Progenitor cell of endocrine pancreas (in vitro differentiated cells): ENCODE measurements around the gene CRYAB. TPM values are rescaled to one million over a fixed set of nuclear protein-coding genes. Genes with fewer than 3 reads are reported as not detected.

ENCODE experiments used
- DNase-seq: peaks from one replicate; pipeline ENCODE4 v3.0.0; 2021; ENCODE audit warnings: low spot score; ENCODE audit not compliant: unreplicated experiment
- H3K27ac Mint-ChIP-seq: 2 replicates; pipeline ENCODE4 v1.8.0; 2021; ENCODE audit warnings: mild to moderate bottlenecking, moderate library complexity, mixed read lengths
- H3K27me3 Mint-ChIP-seq: 2 replicates; pipeline ENCODE4 v1.8.0; 2021; ENCODE audit warnings: mixed read lengths
- H3K36me3 Mint-ChIP-seq: 2 replicates; pipeline ENCODE4 v1.8.0; 2022; ENCODE audit warnings: mixed read lengths; ENCODE audit not compliant: insufficient read depth
- H3K4me1 Mint-ChIP-seq: 2 replicates; pipeline ENCODE4 v1.8.0; 2021; ENCODE audit warnings: low read depth, mixed read lengths
- H3K4me3 Mint-ChIP-seq: 2 replicates; pipeline ENCODE4 v1.8.0; 2021; ENCODE audit warnings: low read depth, mild to moderate bottlenecking, moderate library complexity, mixed read lengths
- H3K9me3 Mint-ChIP-seq: 2 replicates; pipeline ENCODE4 v1.8.0; 2021; ENCODE audit warnings: low read depth, mixed read lengths
- CTCF ChIP-seq: fragments of 200-600 bp; sonication (generic); IDR thresholded peaks from one replicate; pipeline ENCODE4 v1.5.0; 2021; ENCODE audit warnings: antibody characterized with exemption, mild to moderate bottlenecking; ENCODE audit not compliant: unreplicated experiment
- total RNA-seq: library from RNA; stranded (reverse); gene quantifications from 2 replicates; pipeline ENCODE4 v1.2.1, GENCODE V29; 2021

CRYAB gene
- total RNA-seq, 1 donor from 2014 or later, result not detected

- no peaks in the 10 kb centered on the region for H3K27me3 Mint-ChIP-seq
- DNase-seq, result no peak
- no peaks in the 10 kb centered on the region for H3K9me3 Mint-ChIP-seq
- peaks cover 5% of the 10 kb centered on the region for H3K36me3 Mint-ChIP-seq
- H3K27ac Mint-ChIP-seq, result peak overlapping the region; percentile 95
- H3K4me1 Mint-ChIP-seq, result peaks cover 46% of the 10 kb centered on the region
- no peak for TF ChIP-seq CTCF
- H3K4me3 Mint-ChIP-seq, result no peak overlapping the region
Observed at GRCh38 chr11:111923951-111924350, 12.4 kb upstream of the CRYAB start.

GRCh38 chr11:111923351-111923788 lies 11.8 kb upstream of the CRYAB start:
- peaks cover 5% of the 10 kb centered on the region for H3K36me3 Mint-ChIP-seq
- no peak for TF ChIP-seq CTCF
- H3K9me3 Mint-ChIP-seq, result no peaks in the 10 kb centered on the region
- peaks cover 51% of the 10 kb centered on the region for H3K4me1 Mint-ChIP-seq
- no peaks in the 10 kb centered on the region for H3K27me3 Mint-ChIP-seq
- peak overlapping the region; percentile 23 for H3K4me3 Mint-ChIP-seq
- DNase-seq, result no peak
- H3K27ac Mint-ChIP-seq, result peak overlapping the region; percentile 95

- Mint-ChIP-seq H3K4me1 (peaks cover 57% of the 10 kb centered on the region), H3K4me3 (peak overlapping the region; percentile 1), H3K27me3 (no peaks in the 10 kb centered on the region), H3K9me3 (no peaks in the 10 kb centered on the region), H3K27ac (peak overlapping the region; percentile 95), H3K36me3 (peaks cover 5% of the 10 kb centered on the region)
- no peak for TF ChIP-seq CTCF
- no peak for DNase-seq
Observed at GRCh38 chr11:111922803-111923202, 11.2 kb upstream of the CRYAB start.

- Mint-ChIP-seq H3K36me3 (peaks cover 5% of the 10 kb centered on the region), H3K4me3 (no peak overlapping the region), H3K9me3 (no peaks in the 10 kb centered on the region), H3K4me1 (peaks cover 63% of the 10 kb centered on the region), H3K27me3 (no peaks in the 10 kb centered on the region), H3K27ac (peak overlapping the region; percentile 16)
- DNase-seq, result no peak
- TF ChIP-seq CTCF, result no peak
Observed at GRCh38 chr11:111921541-111922230, 10.1 kb upstream of the CRYAB start.

GRCh38 chr11:111920908-111921307 lies 9.3 kb upstream of the CRYAB start:
- Mint-ChIP-seq H3K9me3 (no peaks in the 10 kb centered on the region), H3K4me3 (no peak overlapping the region), H3K36me3 (peaks cover 4% of the 10 kb centered on the region), H3K4me1 (peaks cover 61% of the 10 kb centered on the region), H3K27ac (no peak overlapping the region), H3K27me3 (no peaks in the 10 kb centered on the region)
- no peak for TF ChIP-seq CTCF
- no peak for DNase-seq
